GM23248 (cell line): ENCODE measurements around the gene DES. TPM values are rescaled to one million over a fixed set of nuclear protein-coding genes. Genes with fewer than 3 reads are reported as not detected.
A peak's percentile ranks its signal among the peaks of the same experiment; 100 is the strongest.

Experiments used
- DNase-seq: peaks from one replicate; pipeline ENCODE4 v3.0.0-alpha.2; 2015
- H2AFZ ChIP-seq: fragments of 200-600 bp; sonication (generic); 2 replicates; pipeline ENCODE4 v1.6.1; 2016; ENCODE audit warnings: antibody characterized with exemption
- H3F3A ChIP-seq: fragments of 200-600 bp; sonication (generic); 2 replicates; pipeline ENCODE4 v1.6.1; 2016; ENCODE audit warnings: mild to moderate bottlenecking, antibody characterized with exemption, mixed run types; ENCODE audit not compliant: insufficient read depth
- H3K27ac ChIP-seq: fragments of 200-600 bp; sonication (generic); 2 replicates; pipeline ENCODE4 v1.5.1; 2016; ENCODE audit warnings: mild to moderate bottlenecking
- H3K27me3 ChIP-seq: fragments of 200-600 bp; sonication (generic); replicated peaks from 2 replicates; pipeline ENCODE4 v1.6.1; 2016; ENCODE audit warnings: mild to moderate bottlenecking; ENCODE audit not compliant: insufficient read depth
- H3K36me3 ChIP-seq: fragments of 200-600 bp; sonication (generic); 2 replicates; pipeline ENCODE4 v1.6.1; 2016; ENCODE audit warnings: low read depth, mild to moderate bottlenecking
- H3K4me1 ChIP-seq: fragments of 200-600 bp; sonication (generic); 2 replicates; pipeline ENCODE4 v1.6.1; 2016; ENCODE audit warnings: mild to moderate bottlenecking; ENCODE audit not compliant: insufficient read depth
- H3K4me2 ChIP-seq: fragments of 200-600 bp; sonication (generic); one replicate; pipeline ENCODE4 v1.6.1; 2016; ENCODE audit warnings: mild to moderate bottlenecking; ENCODE audit not compliant: unreplicated experiment
- H3K4me3 ChIP-seq: fragments of 200-600 bp; sonication (generic); 2 replicates; pipeline ENCODE4 v1.5.1; 2016; ENCODE audit warnings: mild to moderate bottlenecking
- H3K79me2 ChIP-seq: fragments of 200-600 bp; sonication (generic); 2 replicates; pipeline ENCODE4 v1.6.1; 2016; ENCODE audit warnings: mild to moderate bottlenecking; ENCODE audit not compliant: insufficient read depth
- H3K9ac ChIP-seq: fragments of 200-600 bp; sonication (generic); 2 replicates; pipeline ENCODE4 v1.6.1; 2016; ENCODE audit warnings: mild to moderate bottlenecking
- H3K9me2 ChIP-seq: fragments of 200-600 bp; sonication (generic); 2 replicates; pipeline ENCODE4 v1.6.1; 2016; ENCODE audit warnings: mixed run types, mild to moderate bottlenecking, moderate library complexity; ENCODE audit not compliant: insufficient read depth
- H3K9me3 ChIP-seq: fragments of 200-600 bp; sonication (generic); one replicate; pipeline ENCODE4 v1.6.1; 2017; ENCODE audit warnings: low read depth
- H4K20me1 ChIP-seq: fragments of 200-600 bp; sonication (generic); 2 replicates; pipeline ENCODE4 v1.6.0; 2016; ENCODE audit not compliant: insufficient read depth
- EZH2 ChIP-seq: fragments of 200-600 bp; sonication (generic); IDR thresholded peaks from 2 replicates; pipeline ENCODE4 v1.6.1; 2018; ENCODE audit warnings: antibody characterized with exemption, mild to moderate bottlenecking; ENCODE audit not compliant: insufficient read depth, poor library complexity, severe bottlenecking
- EZH2phosphoT487 ChIP-seq: fragments of 200-600 bp; sonication (generic); IDR thresholded peaks from 2 replicates; pipeline ENCODE4 v1.6.1; 2018; ENCODE audit warnings: antibody characterized with exemption, moderate library complexity, mild to moderate bottlenecking, low read depth; ENCODE audit not compliant: insufficient read depth
- WGBS, 2 experiments: methylation state at CpG; one replicate each; pipeline ENCODE4 v1.1.6; 2015 to 2017; ENCODE audit warnings: low lambda C conversion rate in 2 of 2, low coverage in 1 of 2; ENCODE audit errors: missing lambda C conversion rate in 2 of 2; 5-methylcytosine and 5-hydroxymethylcytosine counted together
- in situ Hi-C: fragments of 300-500 bp; cut with MboI; formaldehyde crosslinking; loops from 2 replicates; pipeline ENCODE4 v1.15.0; 2020
- polyA plus RNA-seq: library from polyadenylated mRNA; unstranded; fragments of >200 nt; fragmentation: Nextera tagmentation; extraction: Ambion mirVana; gene quantifications from 2 replicates; pipeline ENCODE4 v1.2.1, GENCODE V29; 2016
- total RNA-seq: library from RNA; depleted of rRNA; stranded (reverse); fragments of >200 nt; shearing (Covaris generic); gene quantifications from 2 replicates; pipeline ENCODE4 v1.2.3, GENCODE V29; 2014; rRNA removed

Gene DES
- total RNA-seq (0.51 and 2.7 TPM in 2 replicates), polyA plus RNA-seq (0.75 and 1.1 TPM in 2 replicates)

DNA sequence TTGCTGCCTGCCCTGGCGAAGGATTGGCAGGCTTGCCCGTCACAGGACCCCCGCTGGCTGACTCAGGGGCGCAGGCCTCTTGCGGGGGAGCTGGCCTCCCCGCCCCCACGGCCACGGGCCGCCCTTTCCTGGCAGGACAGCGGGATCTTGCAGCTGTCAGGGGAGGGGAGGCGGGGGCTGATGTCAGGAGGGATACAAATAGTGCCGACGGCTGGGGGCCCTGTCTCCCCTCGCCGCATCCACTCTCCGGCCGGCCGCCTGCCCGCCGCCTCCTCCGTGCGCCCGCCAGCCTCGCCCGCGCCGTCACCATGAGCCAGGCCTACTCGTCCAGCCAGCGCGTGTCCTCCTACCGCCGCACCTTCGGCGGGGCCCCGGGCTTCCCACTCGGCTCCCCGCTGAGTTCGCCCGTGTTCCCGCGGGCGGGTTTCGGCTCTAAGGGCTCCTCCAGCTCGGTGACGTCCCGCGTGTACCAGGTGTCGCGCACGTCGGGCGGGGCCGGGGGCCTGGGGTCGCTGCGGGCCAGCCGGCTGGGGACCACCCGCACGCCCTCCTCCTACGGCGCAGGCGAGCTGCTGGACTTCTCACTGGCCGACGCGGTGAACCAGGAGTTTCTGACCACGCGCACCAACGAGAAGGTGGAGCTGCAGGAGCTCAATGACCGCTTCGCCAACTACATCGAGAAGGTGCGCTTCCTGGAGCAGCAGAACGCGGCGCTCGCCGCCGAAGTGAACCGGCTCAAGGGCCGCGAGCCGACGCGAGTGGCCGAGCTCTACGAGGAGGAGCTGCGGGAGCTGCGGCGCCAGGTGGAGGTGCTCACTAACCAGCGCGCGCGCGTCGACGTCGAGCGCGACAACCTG lies at the start of gene DES:
TSS of gene DES (plus strand) at position 223 of the 857 bp plus-strand sequence. CDS start at position 309, 86 bp downstream.
- 0 out of 2 replicates have a peak, but pooled peaks cover 7% of the 10 kb centered on the region for H3F3A ChIP-seq
- H3K79me2 ChIP-seq = no peaks in the 10 kb centered on the region
- peak within 1 kb of the TSS; percentile 40 for H3K4me3 ChIP-seq
- H3K9ac ChIP-seq = 0 out of 2 replicates have a peak within 1 kb of the TSS, but pooled peaks have one; percentile 16
- H3K36me3 ChIP-seq = no peaks in the 10 kb centered on the region
- H3K27ac ChIP-seq = no peak within 1 kb of the TSS
- peak; percentile 61 for DNase-seq
- peak within 1 kb of the TSS; percentile 65 for H3K4me2 ChIP-seq
- no peaks in the 10 kb centered on the region for H4K20me1 ChIP-seq
- no peaks in the 10 kb centered on the region for H3K27me3 ChIP-seq
- no peak for TF ChIP-seq EZH2
- TF ChIP-seq EZH2phosphoT487 = no peak
- H3K4me1 ChIP-seq = no peaks in the 10 kb centered on the region
- H2AFZ ChIP-seq = peak within 1 kb of the TSS; percentile 80
- H3K9me2 ChIP-seq = no peaks in the 10 kb centered on the region
- in situ Hi-C loops = no loop called here
- WGBS, 2 experiments = 8 to 12% methylated on average over 55 to 77 of the region's 98 CpGs
- H3K9me3 ChIP-seq = no peaks in the 10 kb centered on the region

DNA sequence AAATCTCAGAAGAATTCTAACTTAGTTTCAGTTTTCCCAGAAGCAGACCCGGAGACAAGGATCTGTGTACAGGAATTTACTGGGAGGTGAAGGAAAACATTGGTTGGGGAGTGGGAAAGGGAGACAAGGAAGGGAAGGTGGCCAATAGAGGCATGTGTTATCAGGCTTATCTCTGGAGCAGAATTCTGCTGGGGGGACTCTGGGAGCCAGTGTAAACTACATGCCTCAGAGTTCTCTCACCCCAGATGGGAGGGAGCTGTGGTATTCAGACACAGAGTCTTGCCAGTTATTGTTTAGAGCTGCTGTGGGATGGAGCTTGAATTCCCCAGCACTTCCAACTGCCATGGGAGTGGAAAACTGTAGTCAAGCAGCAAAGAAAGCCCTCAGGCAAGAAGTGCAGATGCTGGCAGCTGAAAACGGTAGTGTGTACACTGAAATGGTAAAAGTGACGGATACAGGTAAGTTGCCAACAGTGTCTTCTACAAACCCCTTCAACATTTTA lies 49.4 kb upstream of the DES start:
- DNase-seq = peak; percentile 92
- H3K9ac ChIP-seq = peak overlapping the region; percentile 67
- H3F3A ChIP-seq = peaks cover 15% of the 10 kb centered on the region
- peak overlapping the region; percentile 89 for H3K27ac ChIP-seq
- in situ Hi-C loops = no loop called here
- peak overlapping the region; percentile 61; the same call in 1 of the 2 replicates for H2AFZ ChIP-seq
- WGBS, 2 experiments = 11 to 14% methylated on average over 3 of the region's 3 CpGs
- peaks cover 14% of the 10 kb centered on the region for H3K4me1 ChIP-seq
- peak overlapping the region; percentile 95 for H3K4me2 ChIP-seq
- no peaks in the 10 kb centered on the region for H3K9me3 ChIP-seq
- peak overlapping the region; percentile 66 for H3K4me3 ChIP-seq
- H3K36me3 ChIP-seq = no peaks in the 10 kb centered on the region
- no peak for TF ChIP-seq EZH2
- no peak for TF ChIP-seq EZH2phosphoT487
- H3K9me2 ChIP-seq = no peaks in the 10 kb centered on the region
- no peaks in the 10 kb centered on the region for H4K20me1 ChIP-seq
- no peaks in the 10 kb centered on the region for H3K79me2 ChIP-seq
- no peaks in the 10 kb centered on the region for H3K27me3 ChIP-seq

DNA sequence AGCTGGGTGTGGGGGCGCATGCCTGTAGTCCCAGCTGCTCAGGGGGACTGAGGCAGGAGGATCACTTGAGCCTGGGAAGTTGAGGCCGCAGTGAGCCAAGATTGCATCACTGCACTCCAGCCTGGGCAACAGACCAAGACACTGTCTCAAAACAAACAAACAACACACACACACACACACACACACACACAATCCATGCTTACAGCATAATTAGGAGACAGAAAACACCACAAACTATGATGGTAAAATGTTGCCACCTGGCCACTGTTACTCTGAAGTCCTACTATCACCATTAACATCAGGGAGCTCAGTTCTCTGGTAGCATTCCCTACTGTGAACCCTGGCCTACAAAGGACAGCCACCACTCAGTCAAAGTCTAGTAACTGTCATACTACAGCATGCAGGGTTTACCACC lies 48.7 kb upstream of the DES start:
- H3K9me3 ChIP-seq = no peaks in the 10 kb centered on the region
- peaks cover 14% of the 10 kb centered on the region for H3K4me1 ChIP-seq
- peak overlapping the region; percentile 89 for H3K27ac ChIP-seq
- in situ Hi-C loops = no loop called here
- H3K4me2 ChIP-seq = peak overlapping the region; percentile 95
- peak; percentile 41 for DNase-seq
- H3K9me2 ChIP-seq = no peaks in the 10 kb centered on the region
- H3K9ac ChIP-seq = peak overlapping the region; percentile 67
- H4K20me1 ChIP-seq = no peaks in the 10 kb centered on the region
- TF ChIP-seq EZH2phosphoT487 = no peak
- TF ChIP-seq EZH2 = no peak
- H3K36me3 ChIP-seq = no peaks in the 10 kb centered on the region
- peak overlapping the region; percentile 66 for H3K4me3 ChIP-seq
- peaks cover 13% of the 10 kb centered on the region; the same call in 1 of the 2 replicates for H3F3A ChIP-seq
- WGBS, 2 experiments = 0 to 3% methylated on average over 2 of the region's 2 CpGs
- no peak overlapping the region for H2AFZ ChIP-seq
- H3K79me2 ChIP-seq = no peaks in the 10 kb centered on the region
- H3K27me3 ChIP-seq = no peaks in the 10 kb centered on the region

DNA sequence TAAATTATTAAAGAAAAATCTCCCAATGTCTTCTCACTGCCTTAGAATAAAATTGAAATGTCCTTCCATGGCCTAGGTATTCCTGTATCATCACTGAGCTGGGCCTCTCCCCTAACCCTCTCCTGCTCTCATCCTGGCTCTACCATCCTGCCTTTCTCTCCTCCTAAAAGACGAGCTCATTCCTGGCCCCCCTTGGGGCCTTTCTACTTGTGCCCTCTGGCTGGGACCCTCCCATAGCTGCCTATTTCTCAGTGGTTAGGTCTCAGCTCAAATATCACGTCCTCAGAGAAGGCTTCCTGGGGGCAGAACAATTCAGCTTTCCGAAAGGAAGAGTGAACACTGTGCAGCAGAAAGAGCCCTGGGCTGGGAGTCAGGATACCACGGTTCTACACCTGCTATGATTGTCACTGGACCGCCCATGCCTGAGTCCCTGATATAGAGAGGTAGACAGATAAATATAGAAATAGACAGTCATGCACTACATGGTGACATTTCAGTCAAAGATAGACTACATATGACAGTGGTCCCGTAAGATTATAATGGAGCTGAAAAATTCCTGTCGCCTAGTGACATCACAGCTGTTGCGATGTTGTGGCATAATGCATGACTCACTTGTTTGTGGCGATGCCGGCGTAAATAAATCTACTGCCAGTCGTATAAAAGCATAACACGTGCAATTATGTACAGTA lies 39.9 kb upstream of the DES start:
- 89 to 90% methylated on average over 13 of the region's 13 CpGs for WGBS, 2 experiments
- Histone ChIP-seq H3K4me2 (no peak overlapping the region), H4K20me1 (no peaks in the 10 kb centered on the region), H3K27ac (no peak overlapping the region), H3K27me3 (no peaks in the 10 kb centered on the region), H3K4me1 (no peaks in the 10 kb centered on the region), H2AFZ (no peak overlapping the region), H3K9me2 (no peaks in the 10 kb centered on the region), H3K9ac (no peak overlapping the region), H3K4me3 (no peak overlapping the region), H3K36me3 (peaks cover 12% of the 10 kb centered on the region; the same call in 1 of the 2 replicates), H3K79me2 (no peaks in the 10 kb centered on the region), H3F3A (no peaks in the 10 kb centered on the region), H3K9me3 (no peaks in the 10 kb centered on the region)
- TF ChIP-seq EZH2phosphoT487 = no peak
- DNase-seq = no peak
- in situ Hi-C loops = no loop called here
